Skeletal muscle satellite cell (primary cell): Measurements from ENCODE around the gene FSTL1.

Source experiments
- H3K27me3 ChIP-seq: 2 replicates; pipeline ENCODE4 v1.7.0; 2013; ENCODE audit warnings: low read length; ENCODE audit not compliant: control insufficient read depth, insufficient read depth
- H3K36me3 ChIP-seq: 2 replicates; pipeline ENCODE4 v1.7.0; 2013; ENCODE audit warnings: mild to moderate bottlenecking, control low read depth, low read length; ENCODE audit not compliant: insufficient read depth
- H3K4me1 ChIP-seq: 2 replicates; pipeline ENCODE4 v1.7.0; 2013; ENCODE audit warnings: low read length; ENCODE audit not compliant: control insufficient read depth, insufficient read depth
- H3K4me2 ChIP-seq: 2 replicates; pipeline ENCODE4 v1.7.0; 2013; ENCODE audit warnings: mild to moderate bottlenecking, low read length
- H3K4me3 ChIP-seq: 2 replicates; pipeline ENCODE4 v1.7.0; 2013; ENCODE audit warnings: low read length
- H3K9ac ChIP-seq: 2 replicates; pipeline ENCODE4 v1.7.0; 2013; ENCODE audit warnings: mild to moderate bottlenecking, low read depth, low read length, moderate library complexity
- H3K9me3 ChIP-seq: replicated peaks from 2 replicates; pipeline ENCODE4 v1.7.0; 2013; ENCODE audit warnings: mild to moderate bottlenecking, control low read depth, low read length

Gene FSTL1

GRCh38 chr3:120348065-120348990, 102.5 kb downstream of the FSTL1 start:
- Histone ChIP-seq H3K36me3 (no peaks in the 10 kb centered on the region), H3K9me3 (no peaks in the 10 kb centered on the region), H3K9ac (peak overlapping the region; percentile 90), H3K4me2 (peak overlapping the region; percentile 90), H3K27me3 (no peaks in the 10 kb centered on the region), H3K4me3 (peak overlapping the region; percentile 97), H3K4me1 (peaks cover 20% of the 10 kb centered on the region)

DNA sequence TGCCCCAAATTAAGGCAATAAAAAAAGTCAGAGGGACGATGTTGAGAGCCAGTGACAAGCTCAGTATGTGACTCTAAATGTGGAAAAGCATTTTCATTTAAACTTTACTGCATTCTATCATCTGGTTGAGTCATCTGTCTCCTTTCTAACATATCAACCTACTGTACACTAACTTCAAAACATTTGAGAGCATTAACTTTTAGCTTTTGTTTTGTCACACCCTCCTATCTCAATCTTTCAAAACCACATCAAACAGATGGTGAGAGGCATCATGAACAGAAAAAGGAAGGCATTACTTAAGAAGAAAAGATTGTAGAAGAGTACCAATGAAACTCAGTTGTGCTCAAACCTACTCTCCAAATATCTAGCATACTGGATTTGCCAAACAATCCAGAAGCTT, 106.4 kb downstream of the FSTL1 start:
- H3K4me2 ChIP-seq, result no peak overlapping the region
- no peak overlapping the region for H3K4me3 ChIP-seq
- no peaks in the 10 kb centered on the region for H3K27me3 ChIP-seq
- no peak overlapping the region for H3K9ac ChIP-seq
- peaks cover 2% of the 10 kb centered on the region for H3K36me3 ChIP-seq
- peaks cover 1% of the 10 kb centered on the region for H3K9me3 ChIP-seq
- peaks cover 8% of the 10 kb centered on the region for H3K4me1 ChIP-seq
